GM12892 (cell line): Measurements from ENCODE around the gene BRPF3.

Experiments used
- POLR2A ChIP-seq: IDR thresholded peaks from 2 replicates; pipeline ENCODE4 v1.6.1; 2011; ENCODE audit warnings: low read depth, low read length, control low read depth
- TAF1 ChIP-seq: IDR thresholded peaks from 2 replicates; pipeline ENCODE4 v1.6.1; 2011; ENCODE audit warnings: low read depth, mild to moderate bottlenecking, control low read depth, low read length, borderline replicate concordance

- TF ChIP-seq TAF1 (no peak), POLR2A (no peak)
Observed at GRCh38 chr6:36226438-36227047, 30.0 kb downstream of the BRPF3 start.
